Activated T-helper 1 cell treated with anti-CD3 and anti-CD28 coated beads, Interleukin-2, amount 50 U/mL, for 16 hours (primary cell): ENCODE results near the gene HMGCS2.

ENCODE experiments used
- DNase-seq, 2 donors: peaks; one replicate each; pipeline ENCODE4 v3.0.0-alpha.2; 2020; ENCODE audit warnings: low read depth in 1 of 2, low spot score in 1 of 2

The HMGCS2 gene

DNA sequence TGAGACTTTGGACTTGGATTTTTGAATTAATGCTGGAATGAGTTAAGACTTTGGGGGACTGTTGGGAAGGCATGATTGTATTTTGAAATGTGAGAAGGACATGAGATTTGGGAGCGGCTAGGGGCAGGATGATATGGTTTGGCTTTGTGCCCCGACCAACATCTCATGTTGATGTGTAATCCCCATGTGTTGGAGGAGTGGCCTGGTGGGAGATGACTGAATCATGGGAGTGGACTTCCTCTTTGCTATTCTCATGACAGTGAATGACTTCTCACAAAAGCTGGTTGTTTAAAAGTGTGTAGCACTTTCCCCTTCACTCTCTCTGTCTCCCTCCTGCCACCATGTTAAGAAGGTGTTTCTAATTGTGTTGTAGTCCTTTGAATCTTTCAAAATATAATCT is 66.3 kb downstream of the HMGCS2 start:
- no peak for DNase-seq

DNA sequence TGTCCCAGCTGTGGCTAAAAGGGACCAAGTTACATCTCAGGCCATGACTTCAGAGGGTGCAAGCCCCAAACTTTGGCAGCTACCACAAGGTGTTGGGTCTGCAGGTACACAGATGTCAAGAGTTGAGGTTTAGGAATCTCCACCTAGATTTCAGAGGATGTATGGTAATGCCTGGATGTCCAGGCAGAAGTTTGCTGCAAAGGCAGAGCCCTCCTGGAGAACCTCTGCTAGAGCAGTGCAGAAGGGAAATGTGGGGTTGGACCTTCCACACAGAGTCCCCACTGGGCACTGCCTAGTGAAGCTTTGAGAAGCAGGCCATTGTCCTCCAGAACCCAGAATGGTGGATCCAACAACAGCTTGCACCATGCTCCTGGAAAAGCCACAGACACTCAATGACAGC is 67.0 kb downstream of the HMGCS2 start:
- no peak for DNase-seq

DNA sequence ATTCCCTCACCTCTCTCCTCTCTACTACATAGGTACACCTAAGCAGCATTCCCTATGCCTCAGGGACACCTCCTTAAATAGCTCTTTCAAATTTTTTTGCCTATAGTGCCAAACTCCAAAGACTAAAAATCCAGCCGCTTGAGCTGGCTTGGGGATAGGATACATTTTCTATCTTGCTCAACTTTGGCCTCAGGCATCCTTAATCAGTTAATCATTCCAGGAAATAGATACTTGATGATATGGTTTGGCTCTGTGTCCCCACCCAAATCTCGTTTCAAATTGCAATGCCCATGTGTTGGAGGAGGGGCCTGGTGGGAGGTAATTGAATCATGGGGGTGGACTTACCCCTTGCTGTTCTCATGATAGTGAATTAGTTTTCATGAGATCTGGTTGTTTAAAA is 68.4 kb downstream of the HMGCS2 start:
- DNase-seq, result no peak
